H1 (cell line): ENCODE data around the gene NSDHL. TPM values are rescaled to one million over a fixed set of nuclear protein-coding genes. Genes with fewer than 3 reads are reported as not detected.

Experiments
- CTCF ChIA-PET: fragments of 300-600 bp; sonication (Branson Sonifier 250); formaldehyde crosslinking; loops from one replicate; lab custom pipeline; 2021; ENCODE audit not compliant: partially characterized antibody; lab: Charles Lee
- POLR2A ChIA-PET: fragments of 300-600 bp; sonication (Branson Sonifier 250); formaldehyde crosslinking; loops from one replicate; lab custom pipeline; 2021; ENCODE audit warnings: inconsistent platforms; ENCODE audit not compliant: partially characterized antibody; lab: Charles Lee
- DNase-seq, 2 experiments: peaks; one replicate each; pipeline versions ENCODE4 v3.0.0 to v3.0.0-alpha.2; 2010 to 2022; ENCODE audit warnings: low spot score in 2 of 2, low read depth in 1 of 2, mixed read lengths in 1 of 2
- FAIRE-seq: peaks from 2 replicates; lab custom pipeline; 2011; peaks lifted over from hg19 to GRCh38; lab: Jason Lieb, UNC
- H2AFZ ChIP-seq: 2 replicates; pipeline ENCODE4 v1.8.1; 2012; ENCODE audit warnings: low read length, inconsistent platforms
- H2AK5ac ChIP-seq: 2 replicates; pipeline ENCODE4 v1.6.1; 2013; ENCODE audit warnings: low read depth, low read length
- H2BK120ac ChIP-seq: replicated peaks from 2 replicates; pipeline ENCODE3; 2013; ENCODE audit warnings: low read depth, low read length, inconsistent platforms
- H2BK12ac ChIP-seq: 2 replicates; pipeline ENCODE4 v1.6.1; 2013; ENCODE audit warnings: low read depth, low read length
- H2BK15ac ChIP-seq: 2 replicates; pipeline ENCODE4 v1.6.1; 2013; ENCODE audit warnings: low read length
- H2BK20ac ChIP-seq: 2 replicates; pipeline ENCODE4 v1.6.1; 2013; ENCODE audit warnings: low read length
- H2BK5ac ChIP-seq: 2 replicates; pipeline ENCODE4 v1.6.1; 2013; ENCODE audit warnings: low read depth, low read length
- H3K14ac ChIP-seq: 2 replicates; pipeline ENCODE4 v1.6.1; 2013; ENCODE audit warnings: inconsistent platforms; ENCODE audit not compliant: insufficient read length
- H3K18ac ChIP-seq: 2 replicates; pipeline ENCODE4 v1.6.1; 2013; ENCODE audit warnings: low read length; ENCODE audit errors: extremely low read depth
- H3K23ac ChIP-seq: 2 replicates; pipeline ENCODE4 v1.6.1; 2013; ENCODE audit warnings: inconsistent platforms; ENCODE audit not compliant: insufficient read length
- H3K23me2 ChIP-seq: 2 replicates; pipeline ENCODE4 v1.6.1; 2013; ENCODE audit warnings: low read depth, low read length
- H3K27ac ChIP-seq: 2 replicates; pipeline ENCODE4 v1.6.1; 2011; ENCODE audit warnings: low read depth, low read length, inconsistent platforms
- H3K27me3 ChIP-seq, 4 experiments: replicated peaks in 1 of 4; 1 replicate in 1 of 4; 2 replicates in 3 of 4; pipeline versions ENCODE4 v1.6.1 to v1.8.1; 2011 to 2013; ENCODE audit warnings: low read length in 3 of 4, mild to moderate bottlenecking in 3 of 4, inconsistent platforms in 2 of 4, mixed read lengths in 2 of 4, moderate library complexity in 1 of 4; ENCODE audit not compliant: control insufficient read depth in 3 of 4, insufficient read depth in 3 of 4; ENCODE audit errors: extremely low read depth in 1 of 4
- H3K36me3 ChIP-seq, 4 experiments: 2 replicates each; pipeline versions ENCODE4 v1.6.1 to v1.8.1; 2011 to 2013; ENCODE audit warnings: mild to moderate bottlenecking in 4 of 4, low read length in 3 of 4, moderate library complexity in 2 of 4, control low read depth in 1 of 4, inconsistent platforms in 1 of 4; ENCODE audit not compliant: insufficient read depth in 4 of 4, control insufficient read depth in 2 of 4
- H3K4ac ChIP-seq: replicated peaks from 2 replicates; pipeline ENCODE3; 2013; ENCODE audit warnings: low read length, low read depth, mixed read lengths, inconsistent platforms; ENCODE audit not compliant: insufficient read length
- H3K4me1 ChIP-seq, 4 experiments: replicated peaks in 1 of 4; 1 replicate in 1 of 4; 2 replicates in 3 of 4; pipeline versions ENCODE4 v1.6.1 to v1.8.1; 2011 to 2013; ENCODE audit warnings: low read length in 3 of 4, inconsistent platforms in 2 of 4, mixed read lengths in 1 of 4; ENCODE audit not compliant: insufficient read depth in 4 of 4, control insufficient read depth in 3 of 4
- H3K4me2 ChIP-seq, 2 experiments: 2 replicates each; pipeline versions ENCODE4 v1.6.1 to v1.8.1; 2011 to 2013; ENCODE audit warnings: low read depth in 2 of 2, low read length in 2 of 2, control low read depth in 1 of 2, inconsistent platforms in 1 of 2, mild to moderate bottlenecking in 1 of 2; ENCODE audit not compliant: insufficient read depth in 1 of 2
- H3K4me3 ChIP-seq, 4 experiments: fragments of 200-600, 300-600 bp in 1 of 4; sonication (generic), shearing (Covaris generic), sonication (Bioruptor Twin) in 1 of 4; 2 replicates each; pipeline versions ENCODE4 v1.5.1 to v1.8.1; 2011 to 2016; ENCODE audit warnings: low read length in 4 of 4, low read depth in 3 of 4, control low read depth in 2 of 4, inconsistent platforms in 2 of 4, mild to moderate bottlenecking in 2 of 4, mixed read lengths in 1 of 4, moderate library complexity in 1 of 4; ENCODE audit not compliant: insufficient read depth in 2 of 4; ENCODE audit errors: extremely low read depth in 1 of 4
- H3K56ac ChIP-seq: replicated peaks from 2 replicates; pipeline ENCODE3; 2013; ENCODE audit warnings: low read depth, mild to moderate bottlenecking, mixed read lengths, low read length, inconsistent platforms; ENCODE audit not compliant: insufficient read length
- H3K79me1 ChIP-seq: 2 replicates; pipeline ENCODE4 v1.6.1; 2013; ENCODE audit warnings: low read depth, low read length, control low read depth
- H3K79me2 ChIP-seq, 2 experiments: 2 replicates each; pipeline versions ENCODE4 v1.6.1 to v1.8.1; 2012 to 2013; ENCODE audit warnings: low read length in 2 of 2, mild to moderate bottlenecking in 2 of 2, inconsistent platforms in 1 of 2; ENCODE audit not compliant: insufficient read depth in 2 of 2, control insufficient read depth in 1 of 2
- H3K9ac ChIP-seq, 4 experiments: replicated peaks in 1 of 4; 1 replicate in 1 of 4; 2 replicates in 3 of 4; pipeline versions ENCODE4 v1.6.1 to v1.8.1; 2011 to 2013; ENCODE audit warnings: low read depth in 3 of 4, low read length in 3 of 4, control low read depth in 2 of 4, mild to moderate bottlenecking in 2 of 4, moderate library complexity in 2 of 4, inconsistent platforms in 1 of 4; ENCODE audit errors: extremely low read depth in 1 of 4
- H3K9me3 ChIP-seq, 2 experiments: 2 replicates each; pipeline versions ENCODE4 v1.6.1 to v1.8.1; 2012 to 2013; ENCODE audit warnings: mild to moderate bottlenecking in 2 of 2, moderate library complexity in 2 of 2, control low read depth in 1 of 2, inconsistent platforms in 1 of 2, low read depth in 1 of 2, low read length in 1 of 2, mixed read lengths in 1 of 2; ENCODE audit not compliant: insufficient read depth in 2 of 2
- H4K20me1 ChIP-seq, 2 experiments: replicated peaks in 1 of 2; 2 replicates each; pipeline versions ENCODE3 to v1.8.1; 2011 to 2013; ENCODE audit warnings: inconsistent platforms in 2 of 2, low read length in 2 of 2, mild to moderate bottlenecking in 1 of 2; ENCODE audit not compliant: insufficient read depth in 2 of 2, control insufficient read depth in 1 of 2
- H4K5ac ChIP-seq: 2 replicates; pipeline ENCODE4 v1.6.1; 2013; ENCODE audit warnings: low read length, low read depth, mixed read lengths, inconsistent platforms; ENCODE audit not compliant: insufficient read length
- H4K8ac ChIP-seq: 2 replicates; pipeline ENCODE4 v1.8.0; 2013; ENCODE audit warnings: mild to moderate bottlenecking, moderate library complexity, low read length, inconsistent platforms; ENCODE audit not compliant: insufficient read depth; ENCODE audit errors: extremely low read depth
- H4K91ac ChIP-seq: replicated peaks from 2 replicates; pipeline ENCODE3; 2013; ENCODE audit warnings: low read length, mixed read lengths, inconsistent platforms; ENCODE audit not compliant: insufficient read length
- ATF2 ChIP-seq: IDR thresholded peaks from 2 replicates; pipeline ENCODE4 v1.6.1; 2012; ENCODE audit warnings: low read length, inconsistent platforms
- BCL11A ChIP-seq, 2 experiments: IDR thresholded peaks; one replicate each; pipeline ENCODE4 v1.6.1; 2011; ENCODE audit warnings: low read depth in 2 of 2, low read length in 2 of 2, mild to moderate bottlenecking in 2 of 2
- E2F6 ChIP-seq: IDR thresholded peaks from 2 replicates; pipeline ENCODE4 v1.6.1; 2012; ENCODE audit warnings: inconsistent platforms
- EGR1 ChIP-seq: IDR thresholded peaks from 2 replicates; pipeline ENCODE4 v1.6.1; 2011; ENCODE audit warnings: low read depth, low read length, borderline replicate concordance
- HDAC2 ChIP-seq, 2 experiments: fragments of 300-600 bp in 1 of 2; sonication (generic) in 1 of 2; IDR thresholded peaks; 2 replicates each; pipeline ENCODE4 v1.6.1; 2011 to 2012; ENCODE audit warnings: low read depth in 2 of 2, low read length in 2 of 2, mild to moderate bottlenecking in 2 of 2, moderate library complexity in 2 of 2, borderline replicate concordance in 1 of 2, inconsistent platforms in 1 of 2
- NRF1 ChIP-seq: IDR thresholded peaks from 2 replicates; pipeline ENCODE4 v1.6.1; 2011; ENCODE audit warnings: mild to moderate bottlenecking, low read depth, low read length, improper control_type of control experiment
- RNF2 ChIP-seq: fragments of 200-900, 300-1000 bp; sonication (generic); IDR thresholded peaks from 2 replicates; pipeline ENCODE4 v1.7.1; 2016; ENCODE audit warnings: borderline replicate concordance, low read depth, mild to moderate bottlenecking, antibody characterized with exemption, low read length; ENCODE audit not compliant: poor library complexity, severe bottlenecking; ENCODE audit errors: missing control alignments
- SAP30 ChIP-seq: fragments of 300-600 bp; sonication (generic); IDR thresholded peaks from 2 replicates; pipeline ENCODE4 v1.7.1; 2012; ENCODE audit warnings: low read length, moderate library complexity, mild to moderate bottlenecking, inconsistent platforms; ENCODE audit not compliant: insufficient read depth, insufficient replicate concordance
- SIN3A ChIP-seq, 2 experiments: IDR thresholded peaks in 1 of 2; conservative IDR thresholded peaks in 1 of 2; 2 replicates each; pipeline ENCODE4 v1.6.1; 2011 to 2012; ENCODE audit warnings: low read length in 2 of 2, improper control_type of control experiment in 1 of 2, low read depth in 1 of 2, mild to moderate bottlenecking in 1 of 2
- SIRT6 ChIP-seq: IDR thresholded peaks from one replicate; pipeline ENCODE4 v1.7.1; 2012; ENCODE audit warnings: low read length, inconsistent platforms
- WGBS, 2 experiments: shearing (Covaris generic) in 1 of 2; methylation state at CpG; one replicate each; pipeline versions ENCODE4 v1.1.6 to v1.1.7; 2013 to 2015; ENCODE audit warnings: low lambda C conversion rate in 2 of 2, mixed read lengths in 2 of 2, inconsistent platforms in 1 of 2, low coverage in 1 of 2, missing lambda C conversion rate in 1 of 2; ENCODE audit not compliant: insufficient replicate concordance in 2 of 2, insufficient coverage in 1 of 2, insufficient read length in 1 of 2; ENCODE audit errors: extremely low coverage in 1 of 2, missing lambda C conversion rate in 1 of 2; 5-methylcytosine and 5-hydroxymethylcytosine counted together
- polyA plus RNA-seq, 7 experiments: library from polyadenylated mRNA; depleted of rRNA in 3 of 7; stranded (reverse) in 5 of 7; unstranded in 2 of 7; fragments of >200 nt in 5 of 7; fragments of 200-250 nt in 2 of 7; gene quantifications; 1 replicate in 5 of 7; 2 replicates in 1 of 7; 4 replicates in 1 of 7; pipeline versions ENCODE4 v1.2.1 to v1.2.3, GENCODE V29; 2011 to 2013; ENCODE audit warnings: missing spikeins in 2 of 7, mixed read lengths in 2 of 7
- total RNA-seq: library from RNA; stranded (reverse); fragmentation: NEBNext Ultra II Directional; extraction: Animal tissue kit (Norgen Biotek cat#: 25700); gene quantifications from 2 replicates; pipeline ENCODE4 v1.2.1, GENCODE V29; 2021

Gene NSDHL
- total and polyA plus RNA-seq, 2 of the 8 experiments (the other 6 are each of a cell fraction or from before 2014, with no cell fraction given): 31.5 to 34.6 TPM

- Histone ChIP-seq H3K4me2 (no peak overlapping the region), H3K27me3 (no peaks in the 10 kb centered on the region), H3K14ac (no peak overlapping the region), H2BK20ac (no peak overlapping the region), H2BK12ac (no peak overlapping the region), H3K79me1 (peaks cover 3% of the 10 kb centered on the region), H3K56ac (no peak overlapping the region), H3K4me1 (no peaks in the 10 kb centered on the region; a peak in 1 of 7 replicates), H2BK15ac (no peak overlapping the region), H3K36me3 (peaks cover 0 to 7% (median 2%) of the 10 kb centered on the region in 4 experiments; a peak in 2 of 8 replicates), H3K9me3 (no peaks in the 10 kb centered on the region), H3K4me3 (no peak overlapping the region), H3K23ac (no peak overlapping the region), H2BK5ac (no peak overlapping the region), H3K27ac (no peak overlapping the region), H3K18ac (no peak overlapping the region), H4K5ac (no peak overlapping the region), H2AK5ac (no peak overlapping the region), H3K79me2 (peaks cover 0 to 35% of the 10 kb centered on the region in 2 experiments; a peak in 3 of 4 replicates), H4K91ac (no peak overlapping the region), H2AFZ (no peak overlapping the region), H2BK120ac (no peak overlapping the region), H3K9ac (no peak overlapping the region), H3K4ac (no peak overlapping the region), H4K20me1 (peaks cover 0 to 12% of the 10 kb centered on the region in 2 experiments), H3K23me2 (no peaks in the 10 kb centered on the region), H4K8ac (no peak overlapping the region)
- FAIRE-seq (no peak), DNase-seq (no peak)
- ChIA-PET CTCF (interaction anchor here (1.3 kb wide), 1 partner anchor 60 kb away, joined by 3 read pairs; no protein-coding TSS in a partner anchor), POLR2A (no interaction called here)
- 91% methylated on average over 6 of the region's 6 CpGs; no CpG with 5 or more reads in 1 of the 2 experiments for WGBS, 2 experiments
- no peak for TF ChIP-seq RNF2
- no peak for TF ChIP-seq SAP30
- TF ChIP-seq EGR1: no peak
- TF ChIP-seq SIRT6: no peak
- TF ChIP-seq NRF1: no peak
- TF ChIP-seq ATF2: no peak
- TF ChIP-seq BCL11A (IDR thresholded peaks at IDR 0.05; ENCODE audit: low read depth in 2 of 2, low read length in 2 of 2): no peak
- no peak for TF ChIP-seq E2F6
- TF ChIP-seq SIN3A (conservative IDR thresholded peaks at IDR 0.05 in 1 of 2, IDR thresholded peaks at IDR 0.05 in 1 of 2; ENCODE audit: low read depth in 1 of 2, low read length in 2 of 2): no peak
- no peak for TF ChIP-seq HDAC2 (IDR thresholded peaks at IDR 0.05; ENCODE audit: borderline replicate concordance in 1 of 2, low read depth in 2 of 2, low read length in 2 of 2)
These were observed 13.4 kb downstream of the NSDHL start for GRCh38 chrX:152844256-152844655.
